Activated T-helper 9 cell treated with anti-CD3 and anti-CD28 coated beads, Interleukin-2, amount 50 U/mL, for 16 hours (primary cell): ENCODE data around the gene CUX1.
"Not testable (repeated sequence)": the region's sequence is repeated elsewhere in the genome, so short reads cannot be mapped to it uniquely, and the experiment has no call there.

Experiments used
- DNase-seq: peaks from one replicate; pipeline ENCODE4 v3.0.0-alpha.2; 2020; ENCODE audit warnings: low read depth

CUX1 gene

DNA sequence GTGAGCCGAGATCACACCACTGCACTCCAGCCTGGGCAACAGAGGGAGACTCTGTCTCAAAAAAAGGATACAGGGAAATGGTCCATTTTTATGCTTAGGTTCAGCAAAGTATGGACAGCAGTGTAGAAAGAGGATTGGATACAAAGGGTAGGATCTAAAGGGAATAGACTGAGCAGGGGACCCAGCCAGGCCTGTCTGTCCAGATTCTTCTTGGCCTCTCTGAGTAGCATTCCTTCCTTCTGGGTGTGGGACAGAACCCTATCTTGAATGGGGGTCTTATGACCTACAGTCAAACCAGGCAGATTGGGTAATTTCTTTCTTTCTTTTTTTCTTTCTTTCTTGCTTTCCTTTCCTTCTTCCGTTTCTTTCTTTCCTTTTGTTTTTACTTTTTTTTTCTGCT lies 494.9 kb downstream of the CUX1 start:
- no peak for DNase-seq

DNA sequence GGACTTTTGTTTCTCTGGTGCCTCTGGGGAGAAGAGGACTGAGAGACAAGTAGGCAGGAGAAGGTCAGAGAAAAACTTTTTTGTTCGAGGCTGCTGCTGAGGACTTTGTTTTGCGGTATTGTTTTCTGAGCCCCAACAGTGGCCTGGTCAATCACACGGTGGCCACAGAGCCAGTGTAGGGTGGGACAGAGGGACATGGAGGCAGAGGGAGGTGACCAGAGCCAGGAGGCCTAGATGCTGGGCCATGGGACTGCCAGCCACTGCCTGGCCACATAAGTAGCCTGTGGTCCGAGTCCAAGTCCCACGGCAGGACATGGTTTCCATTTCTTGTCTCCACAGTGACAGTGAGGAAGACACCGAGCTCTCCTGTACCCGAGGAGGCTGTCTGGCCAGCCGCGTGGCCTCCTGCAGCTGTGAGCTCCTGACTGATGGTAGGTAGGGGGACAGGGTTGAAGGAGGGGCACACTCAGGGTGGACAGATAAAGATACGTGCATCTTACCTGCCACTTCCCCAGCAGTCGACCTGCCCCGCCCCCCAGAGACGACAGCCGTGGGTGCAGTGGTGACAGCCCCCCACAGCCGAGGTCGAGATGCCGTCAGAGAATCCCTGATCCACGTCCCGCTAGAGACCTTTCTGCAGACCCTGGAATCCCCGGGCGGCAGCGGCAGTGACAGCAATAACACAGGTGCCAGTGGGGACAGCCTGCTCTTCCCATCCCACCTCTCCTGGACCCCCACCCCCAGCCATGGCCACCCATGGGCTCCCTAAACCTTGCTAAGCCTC lies 496.8 kb downstream of the CUX1 start:
- DNase-seq = no peak

DNA sequence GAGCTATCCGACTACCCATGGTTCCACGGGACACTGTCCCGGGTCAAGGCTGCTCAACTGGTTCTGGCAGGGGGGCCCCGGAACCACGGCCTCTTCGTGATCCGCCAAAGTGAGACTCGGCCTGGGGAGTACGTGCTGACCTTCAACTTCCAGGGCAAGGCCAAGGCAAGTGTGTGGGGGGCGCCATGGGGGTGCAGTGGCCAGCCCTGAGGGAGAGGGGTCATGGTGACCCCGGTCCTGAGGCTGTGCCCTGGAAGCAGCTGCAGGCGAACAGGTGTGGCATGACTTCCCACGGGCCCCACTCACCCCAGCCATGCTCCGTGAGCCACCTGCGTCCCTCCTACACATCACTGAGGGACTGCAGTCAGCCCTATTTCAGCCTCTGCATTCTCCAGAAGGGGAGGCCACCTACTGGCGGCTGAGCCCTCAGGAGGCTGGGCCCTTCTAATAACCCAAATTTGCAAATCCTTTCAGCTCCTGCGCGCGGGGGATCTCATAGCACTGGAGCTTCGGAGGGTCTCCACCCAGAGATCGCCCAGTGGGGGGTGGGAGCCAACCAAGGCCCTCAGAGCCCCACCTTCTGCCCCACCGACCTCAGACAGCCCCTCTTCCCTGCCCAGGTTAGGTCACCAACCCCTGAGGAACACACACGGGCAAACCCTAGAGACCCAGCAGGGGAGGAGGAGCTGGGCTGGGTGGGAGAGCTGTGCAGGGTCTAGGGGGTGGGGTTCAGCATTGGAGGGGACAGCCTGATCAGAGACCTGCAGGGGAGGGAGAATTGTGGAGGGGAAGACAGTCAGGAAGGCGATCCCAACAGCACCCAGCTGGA lies 500.0 kb downstream of the CUX1 start:
- DNase-seq = no peak

- no peak for DNase-seq
These were observed 501.1 kb downstream of the CUX1 start for GRCh38 chr7:102318482-102318971.

DNA sequence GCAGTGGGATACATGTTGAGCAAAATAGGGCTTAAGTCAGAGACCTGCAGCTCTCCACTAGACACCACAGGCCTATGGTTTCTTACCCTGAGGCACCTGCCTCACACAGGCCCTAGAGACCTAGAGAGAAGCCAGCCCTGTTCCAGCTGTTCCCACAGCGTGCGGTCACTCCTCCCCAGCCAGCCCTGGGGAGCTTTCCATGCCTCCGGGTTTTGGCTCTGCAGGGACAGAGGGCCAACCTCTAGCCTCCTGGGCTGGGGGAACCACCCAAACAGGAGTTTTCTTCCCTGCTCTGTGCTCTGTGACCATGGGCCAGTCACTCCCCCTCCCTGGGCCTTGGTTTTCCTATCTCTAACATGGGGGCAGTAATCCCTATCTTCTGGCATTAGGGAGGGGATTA lies 502.2 kb downstream of the CUX1 start:
- no peak for DNase-seq

DNA sequence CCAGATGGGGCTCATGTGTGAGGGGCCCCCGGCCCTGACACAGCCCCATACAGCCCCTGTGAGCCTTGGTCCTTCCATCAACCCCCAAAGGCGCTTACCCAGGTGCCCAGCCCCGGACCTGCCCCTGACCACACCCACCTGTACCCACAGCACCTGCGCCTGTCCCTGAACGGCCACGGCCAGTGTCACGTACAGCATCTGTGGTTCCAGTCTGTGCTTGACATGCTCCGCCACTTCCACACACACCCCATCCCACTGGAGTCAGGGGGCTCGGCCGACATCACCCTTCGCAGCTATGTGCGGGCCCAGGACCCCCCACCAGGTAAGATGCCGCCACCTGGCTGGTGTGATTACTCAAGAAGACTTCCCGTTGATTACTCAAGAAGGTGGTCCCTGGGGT lies 502.8 kb downstream of the CUX1 start:
- no peak for DNase-seq

GRCh38 chr7:102320601-102321350 lies 503.4 kb downstream of the CUX1 start:
- DNase-seq = no peak

- no peak for DNase-seq
These were observed 504.1 kb downstream of the CUX1 start for GRCh38 chr7:102321351-102322201.

- DNase-seq = no peak
These were observed 504.8 kb downstream of the CUX1 start for GRCh38 chr7:102322202-102322715.

GRCh38 chr7:102323914-102324195 lies 506.4 kb downstream of the CUX1 start:
- DNase-seq = no peak

GRCh38 chr7:102325106-102325505 lies 507.7 kb downstream of the CUX1 start:
- DNase-seq = not testable (repeated sequence)

DNA sequence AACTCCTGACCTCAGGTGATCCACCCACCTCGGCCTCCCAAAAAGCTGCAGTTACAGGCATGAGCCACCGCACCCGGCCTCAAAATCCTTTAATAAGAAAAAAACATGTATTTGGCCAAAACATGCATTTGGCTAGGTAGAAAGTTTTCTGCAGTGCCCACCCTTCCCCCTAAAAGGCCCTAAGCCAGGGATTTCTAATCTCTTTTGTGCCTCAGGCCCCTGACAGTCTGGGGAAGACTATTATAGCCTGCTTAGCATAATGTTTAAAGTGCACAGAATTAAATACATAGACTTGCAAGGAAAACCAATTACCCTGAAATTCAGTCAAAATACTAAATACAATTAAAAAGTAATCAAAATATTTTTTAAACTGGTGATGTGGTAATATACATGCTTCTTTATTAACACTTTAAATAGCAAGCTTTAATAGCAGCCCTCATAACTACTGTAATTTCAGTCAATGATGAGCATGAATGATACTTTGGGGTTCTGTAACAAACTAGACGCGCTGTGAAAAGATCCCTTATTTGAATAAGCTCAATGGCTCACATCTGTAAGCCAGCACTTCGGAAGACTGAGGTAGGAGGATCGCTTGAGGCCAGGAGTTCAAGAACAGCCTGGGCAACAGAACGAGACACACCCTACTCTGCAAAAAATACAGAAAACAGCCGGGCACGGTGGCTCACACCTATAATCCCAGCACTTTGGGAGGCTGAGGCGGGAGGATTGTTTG lies 508.9 kb downstream of the CUX1 start:
- DNase-seq = no peak

DNA sequence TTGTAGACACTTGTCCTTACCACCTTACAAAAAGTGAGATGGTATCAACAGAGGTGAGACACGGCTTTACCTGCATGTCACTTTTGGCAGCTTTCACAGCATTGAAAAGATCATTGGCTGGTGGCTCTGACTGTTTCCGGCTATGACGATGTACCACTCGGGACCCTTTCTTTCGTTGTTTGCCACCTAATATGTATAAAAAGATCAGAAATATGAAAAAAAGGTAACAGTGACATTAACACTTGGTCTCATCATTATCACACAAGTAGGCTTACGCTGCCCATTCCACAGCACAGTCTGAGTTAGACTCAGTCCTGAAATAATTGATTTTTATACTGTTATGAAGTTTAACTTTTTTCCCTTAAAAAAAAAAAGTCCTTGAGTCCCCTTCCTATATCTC lies 509.8 kb downstream of the CUX1 start:
- DNase-seq = not testable (repeated sequence)

DNA sequence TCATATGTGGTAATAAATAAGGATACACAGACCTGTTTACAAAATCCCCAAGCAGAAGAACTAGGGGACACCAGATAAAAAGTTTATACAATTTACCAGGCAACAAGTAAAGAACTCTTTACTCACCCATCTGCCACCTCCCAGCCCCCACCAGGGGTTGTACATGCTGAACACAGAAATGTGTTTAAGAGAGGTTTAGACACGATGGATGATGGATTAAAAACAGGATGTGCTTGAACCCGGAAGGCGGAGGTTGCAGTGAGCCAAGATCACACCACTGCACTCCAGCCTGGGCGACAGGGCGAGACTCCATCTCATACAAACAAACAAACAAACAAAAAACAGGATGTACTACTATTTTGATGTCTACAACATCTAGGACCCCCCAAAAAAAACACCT lies 511.4 kb downstream of the CUX1 start:
- DNase-seq = not testable (repeated sequence)

DNA sequence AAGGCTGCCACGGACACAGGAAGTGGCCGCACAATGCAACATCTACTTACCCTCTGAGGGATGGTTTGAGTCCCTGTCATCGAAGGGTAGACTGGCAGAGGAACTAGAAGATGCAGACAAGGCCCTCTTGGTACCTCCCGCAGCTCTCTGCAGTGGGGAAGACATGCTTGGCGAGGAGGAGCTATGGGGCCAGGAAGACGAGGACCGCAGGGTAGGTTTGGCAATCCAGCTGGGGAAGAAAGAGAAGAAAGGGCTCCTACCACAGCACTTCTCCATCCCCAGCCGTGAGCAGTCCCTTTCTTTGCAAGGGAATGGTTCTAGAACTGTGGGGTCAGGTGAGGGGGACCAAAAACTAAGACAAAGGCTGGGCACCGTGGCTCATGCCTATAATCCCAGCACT lies 511.9 kb downstream of the CUX1 start:
- DNase-seq = not testable (repeated sequence)

DNA sequence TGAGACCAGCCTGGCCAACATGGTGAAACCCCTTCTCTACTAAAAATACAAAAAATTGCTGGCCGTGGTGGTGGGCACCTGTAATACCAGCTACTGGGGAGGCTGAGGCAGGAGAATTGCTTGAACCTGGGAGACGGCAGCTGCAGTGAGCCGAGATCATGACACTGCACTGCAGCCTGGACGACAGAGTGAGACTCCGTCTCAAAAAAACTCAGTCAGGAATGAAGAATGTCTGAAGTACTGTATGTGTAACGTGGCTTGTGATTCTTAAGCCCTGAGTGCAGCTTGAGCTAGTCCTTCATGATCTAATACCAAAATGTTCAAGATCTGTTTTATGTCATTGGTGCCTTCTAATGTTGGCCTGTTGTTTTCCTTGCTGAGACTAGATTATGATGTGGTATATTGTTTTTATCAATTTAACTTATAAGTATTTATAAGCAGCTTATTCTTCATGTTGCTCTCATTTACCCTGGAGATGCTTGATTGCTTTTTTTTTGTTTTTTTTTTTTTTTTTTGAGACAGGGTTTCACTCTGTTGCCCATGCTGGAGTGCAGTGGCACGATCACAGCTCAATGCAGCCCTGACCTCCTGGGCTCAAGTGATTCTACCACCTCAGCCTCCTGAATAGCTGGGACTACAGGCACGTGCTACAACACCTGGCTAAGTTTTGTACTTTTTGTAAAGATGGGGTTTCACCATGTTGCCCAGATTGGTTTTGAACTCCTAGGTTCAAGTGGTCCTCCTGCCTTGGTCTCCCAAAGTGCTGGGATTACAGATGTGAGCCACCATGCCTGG lies 513.4 kb downstream of the CUX1 start:
- DNase-seq = not testable (repeated sequence)
